ENCODE measurements around the gene RPS6KB2.

- no peak for TF ChIP-seq POLR2A (IDR thresholded peaks at IDR 0.05)
- no peak for TF ChIP-seq CTCF (IDR thresholded peaks at IDR 0.05)
Measured at GRCh38 chr11:67421430-67422031, 6.8 kb upstream of the RPS6KB2 start.

Data from uterus (tissue), 2 donors.